SK-N-SH (cell line): ENCODE data around the gene ADTRP. TPM values are rescaled to one million over a fixed set of nuclear protein-coding genes. Genes with fewer than 3 reads are reported as not detected.

Experiments used
- CTCF ChIA-PET: fragments of 300-600, 350-600 bp; formaldehyde crosslinking; extraction: SDS; loops from one replicate; lab custom pipeline; 2021; lab: Yijun Ruan, JAX
- POLR2A ChIA-PET: fragments of 350-600 bp; sonication (Branson Sonifier 250); formaldehyde crosslinking; extraction: SDS; loops from one replicate; lab custom pipeline; 2020; ENCODE audit warnings: antibody characterized with exemption, inconsistent platforms; lab: Yijun Ruan, JAX
- DNase-seq: peaks from one replicate; pipeline ENCODE4 v3.0.0; 2012
- H2AFZ ChIP-seq: fragments of 200-600 bp; sonication (generic); 2 replicates; pipeline ENCODE4 v1.8.1; 2016; ENCODE audit warnings: antibody characterized with exemption, mild to moderate bottlenecking, low read depth
- H3F3A ChIP-seq: fragments of 200-600 bp; sonication (generic); replicated peaks from 2 replicates; pipeline ENCODE3; 2016; ENCODE audit warnings: antibody characterized with exemption, mild to moderate bottlenecking; ENCODE audit not compliant: insufficient read depth
- H3K27ac ChIP-seq, 2 experiments: fragments of 200-500 bp in 1 of 2; fragments of 200-600 bp in 1 of 2; sonication (Bioruptor generic) in 1 of 2; sonication (generic), shearing (Covaris generic) in 1 of 2; 2 replicates each; pipeline versions ENCODE4 v1.5.1 to v1.6.1; 2014 to 2016; ENCODE audit warnings: low read depth in 2 of 2, inconsistent platforms in 1 of 2, low read length in 1 of 2, mild to moderate bottlenecking in 1 of 2, mixed read lengths in 1 of 2
- H3K27me3 ChIP-seq: fragments of 200-600 bp; sonication (generic), shearing (Covaris generic); 2 replicates; pipeline ENCODE4 v1.6.1; 2016; ENCODE audit warnings: mixed run types; ENCODE audit not compliant: insufficient read depth
- H3K36me3 ChIP-seq, 2 experiments: fragments of 200-500 bp in 1 of 2; fragments of 200-600 bp in 1 of 2; sonication (Bioruptor generic) in 1 of 2; sonication (generic) in 1 of 2; replicated peaks in 1 of 2; 2 replicates each; pipeline versions ENCODE3 to v1.5.1; 2014 to 2016; ENCODE audit warnings: low read length in 1 of 2, mild to moderate bottlenecking in 1 of 2; ENCODE audit not compliant: insufficient read depth in 2 of 2, control insufficient read depth in 1 of 2
- H3K4me1 ChIP-seq, 2 experiments: fragments of 200-500 bp in 1 of 2; fragments of 200-600 bp in 1 of 2; sonication (Bioruptor generic) in 1 of 2; sonication (generic), shearing (Covaris generic) in 1 of 2; 2 replicates each; pipeline versions ENCODE4 v1.5.1 to v1.6.1; 2014 to 2016; ENCODE audit warnings: low read depth in 1 of 2, low read length in 1 of 2, mixed run types in 1 of 2; ENCODE audit not compliant: insufficient read depth in 2 of 2, control insufficient read depth in 1 of 2
- H3K4me2 ChIP-seq: fragments of 200-600 bp; sonication (generic), shearing (Covaris generic); 2 replicates; pipeline ENCODE4 v1.6.1; 2017; ENCODE audit warnings: mixed run types
- H3K4me3 ChIP-seq, 2 experiments: fragments of 200-500 bp in 1 of 2; fragments of 200-600 bp in 1 of 2; sonication (Bioruptor generic) in 1 of 2; sonication (generic), shearing (Covaris generic) in 1 of 2; 2 replicates each; pipeline versions ENCODE4 v1.5.1 to v1.8.1; 2014 to 2016; ENCODE audit warnings: low read depth in 2 of 2, inconsistent platforms in 1 of 2, low read length in 1 of 2, mild to moderate bottlenecking in 1 of 2, mixed read lengths in 1 of 2, moderate library complexity in 1 of 2
- H3K79me2 ChIP-seq: fragments of 200-600 bp; sonication (generic); 2 replicates; pipeline ENCODE4 v1.8.1; 2017; ENCODE audit warnings: mild to moderate bottlenecking; ENCODE audit not compliant: insufficient read depth
- H3K9ac ChIP-seq: fragments of 200-600 bp; sonication (generic); 2 replicates; pipeline ENCODE4 v1.6.1; 2017; ENCODE audit warnings: mixed run types
- H3K9me2 ChIP-seq: fragments of 200-600 bp; sonication (generic); 2 replicates; pipeline ENCODE4 v1.6.1; 2017; ENCODE audit warnings: mixed run types
- H3K9me3 ChIP-seq: fragments of 200-600 bp; sonication (generic); 2 replicates; pipeline ENCODE4 v1.6.1; 2017; ENCODE audit warnings: mixed run types, mild to moderate bottlenecking, moderate library complexity
- H4K20me1 ChIP-seq: fragments of 200-600 bp; sonication (generic); 2 replicates; pipeline ENCODE4 v1.6.1; 2017; ENCODE audit warnings: mild to moderate bottlenecking, mixed run types; ENCODE audit not compliant: insufficient read depth
- CTCF ChIP-seq: fragments of 200-600 bp; sonication (generic); IDR thresholded peaks from 2 replicates; pipeline ENCODE4 v1.6.1; 2017; ENCODE audit warnings: antibody characterized with exemption, mild to moderate bottlenecking, moderate library complexity
- EZH2phosphoT487 ChIP-seq: fragments of 200-600 bp; sonication (generic); IDR thresholded peaks from 2 replicates; pipeline ENCODE4 v1.6.1; 2017; ENCODE audit warnings: low read depth, mixed run types, mild to moderate bottlenecking, antibody characterized with exemption, moderate library complexity, borderline replicate concordance
- FOSL2 ChIP-seq: IDR thresholded peaks from 2 replicates; pipeline ENCODE4 v1.4.0; 2012; ENCODE audit warnings: low read depth, mild to moderate bottlenecking, moderate library complexity, borderline replicate concordance
- FOXJ3 ChIP-seq: sonication (generic); formaldehyde crosslinking; IDR thresholded peaks from 2 replicates; pipeline ENCODE4 v1.5.1; 2020; ENCODE audit warnings: mild to moderate bottlenecking, missing genetic modification reagents
- FOXM1 ChIP-seq: IDR thresholded peaks from 2 replicates; pipeline ENCODE4 v1.4.0; 2012; ENCODE audit warnings: low read depth, mild to moderate bottlenecking
- GABPA ChIP-seq: IDR thresholded peaks from 2 replicates; pipeline ENCODE4 v1.4.0; 2012; ENCODE audit warnings: low read depth, mild to moderate bottlenecking
- JUND ChIP-seq: IDR thresholded peaks from 2 replicates; pipeline ENCODE4 v1.4.0; 2012
- NFIC ChIP-seq: IDR thresholded peaks from 2 replicates; pipeline ENCODE4 v1.4.0; 2012; ENCODE audit warnings: borderline replicate concordance
- PBX3 ChIP-seq: IDR thresholded peaks from 2 replicates; pipeline ENCODE4; 2012
- POLR2AphosphoS5 ChIP-seq: IDR thresholded peaks from 2 replicates; pipeline ENCODE4 v1.6.1; 2012; ENCODE audit warnings: low read depth, low read length
- RAD21 ChIP-seq: IDR thresholded peaks from 2 replicates; pipeline ENCODE4 v1.6.1; 2012; ENCODE audit warnings: mild to moderate bottlenecking, low read length
- RFX5 ChIP-seq: IDR thresholded peaks from 2 replicates; pipeline ENCODE4 v1.6.1; 2012; ENCODE audit warnings: mild to moderate bottlenecking, improper control_type of control experiment, low read length
- SIN3A ChIP-seq: IDR thresholded peaks from 2 replicates; pipeline ENCODE4 v1.6.1; 2012; ENCODE audit warnings: low read depth, mild to moderate bottlenecking, low read length, moderate library complexity, borderline replicate concordance
- TCF12 ChIP-seq: IDR thresholded peaks from 2 replicates; pipeline ENCODE4 v1.4.0; 2012
- TEAD4 ChIP-seq: IDR thresholded peaks from 2 replicates; pipeline ENCODE4 v1.4.0; 2012; ENCODE audit warnings: mild to moderate bottlenecking, borderline replicate concordance; ENCODE audit not compliant: insufficient read depth
- USF1 ChIP-seq: IDR thresholded peaks from 2 replicates; pipeline ENCODE4 v1.4.0; 2012; ENCODE audit warnings: low read depth, borderline replicate concordance
- USF2 ChIP-seq: fragments of 150-350 bp; IDR thresholded peaks from 2 replicates; pipeline ENCODE4 v1.6.1; 2017; ENCODE audit warnings: antibody characterized with exemption, low read length, low read depth, borderline replicate concordance
- ZBTB33 ChIP-seq: IDR thresholded peaks from 2 replicates; pipeline ENCODE4 v1.4.0; 2012; ENCODE audit warnings: low read depth, borderline replicate concordance
- WGBS: methylation state at CpG from one replicate; pipeline ENCODE4 v1.1.6; 2017; ENCODE audit warnings: low lambda C conversion rate; 5-methylcytosine and 5-hydroxymethylcytosine counted together
- polyA plus RNA-seq, 3 experiments: library from polyadenylated mRNA; depleted of rRNA; stranded (reverse); fragments of >200 nt; gene quantifications; 2 replicates each; pipeline ENCODE4 v1.2.3, GENCODE V29; 2012

Gene ADTRP
- polyA plus RNA-seq, 1 of the 3 experiments (the other 2 are of a cell fraction), result 0.84 TPM

GRCh38 chr6:11795403-11795802 is 16.8 kb upstream of the ADTRP start:
- H3K4me1 ChIP-seq, result peaks cover 0 to 5% of the 10 kb centered on the region in 2 experiments; a peak in 2 of 4 replicates
- no peak overlapping the region for H2AFZ ChIP-seq
- no peak for DNase-seq
- CTCF ChIA-PET, result interaction anchor here (1.4 kb wide), 1 partner anchor 16 kb away, joined by 3 read pairs; no protein-coding TSS in a partner anchor
- H4K20me1 ChIP-seq, result no peaks in the 10 kb centered on the region
- TF ChIP-seq ZBTB33 (no peak), RFX5 (no peak)
- TF ChIP-seq, all 33 proteins: peak for 0
- H3K9me2 ChIP-seq, result no peaks in the 10 kb centered on the region
- H3F3A ChIP-seq, result no peaks in the 10 kb centered on the region
- peaks cover 10% of the 10 kb centered on the region for H3K9me3 ChIP-seq
- no peak overlapping the region for H3K4me3 ChIP-seq
- H3K27me3 ChIP-seq, result no peaks in the 10 kb centered on the region
- H3K36me3 ChIP-seq, result no peaks in the 10 kb centered on the region
- no peaks in the 10 kb centered on the region for H3K79me2 ChIP-seq
- WGBS, result 93% methylated on average over 4 of the region's 4 CpGs
- POLR2A ChIA-PET, result no interaction called here
- H3K27ac ChIP-seq, result no peak overlapping the region
- no peak overlapping the region for H3K9ac ChIP-seq
- H3K4me2 ChIP-seq, result no peak overlapping the region

- no peaks in the 10 kb centered on the region for H3K79me2 ChIP-seq
- H3K27ac ChIP-seq, result no peak overlapping the region
- no peaks in the 10 kb centered on the region for H4K20me1 ChIP-seq
- no peak overlapping the region for H2AFZ ChIP-seq
- H3K4me3 ChIP-seq, result no peak overlapping the region
- H3K4me2 ChIP-seq, result no peak overlapping the region
- no peaks in the 10 kb centered on the region for H3F3A ChIP-seq
- DNase-seq, result no peak
- CTCF ChIA-PET, result interaction anchor here (0.6 kb wide), 1 partner anchor 23 kb away, joined by 6 read pairs; no protein-coding TSS in a partner anchor
- 72% methylated on average over 1 of the region's 1 CpG for WGBS
- H3K9ac ChIP-seq, result no peak overlapping the region
- peaks cover 0 to 2% of the 10 kb centered on the region in 2 experiments; a peak in 2 of 4 replicates for H3K4me1 ChIP-seq
- no peaks in the 10 kb centered on the region for H3K27me3 ChIP-seq
- H3K36me3 ChIP-seq, result no peaks in the 10 kb centered on the region
- no peaks in the 10 kb centered on the region for H3K9me2 ChIP-seq
- peaks cover 10% of the 10 kb centered on the region for H3K9me3 ChIP-seq
- no peak for TF ChIP-seq FOSL2
- TF ChIP-seq RFX5, result no peak
- TF ChIP-seq TEAD4, result no peak
- no peak for TF ChIP-seq FOXJ3 (CRISPR knock-in tag)
- no peak for TF ChIP-seq NFIC
- TF ChIP-seq USF2, result no peak
- TF ChIP-seq PBX3, result no peak
- TF ChIP-seq GABPA, result no peak
- no peak for TF ChIP-seq JUND
- TF ChIP-seq RAD21, result no peak
- no peak for TF ChIP-seq USF1
- TF ChIP-seq SIN3A, result no peak
- no peak for TF ChIP-seq POLR2AphosphoS5
- TF ChIP-seq CTCF, result no peak
- no peak for TF ChIP-seq EZH2phosphoT487
- no peak for TF ChIP-seq TCF12
- TF ChIP-seq FOXM1, result no peak
- TF ChIP-seq, all 33 proteins: peak for 0
- POLR2A ChIA-PET, result no interaction called here
These were observed 14.7 kb upstream of the ADTRP start for GRCh38 chr6:11793277-11793676.
